ENCODE measurements around the gene WDR20. TPM values are rescaled to one million over a fixed set of nuclear protein-coding genes. Genes with fewer than 3 reads are reported as not detected.

WDR20 gene
- polyA plus RNA-seq, 1 donor (not counting 4 experiments of a cell fraction or from before 2014, with no cell fraction given): 24.5 TPM

DNA sequence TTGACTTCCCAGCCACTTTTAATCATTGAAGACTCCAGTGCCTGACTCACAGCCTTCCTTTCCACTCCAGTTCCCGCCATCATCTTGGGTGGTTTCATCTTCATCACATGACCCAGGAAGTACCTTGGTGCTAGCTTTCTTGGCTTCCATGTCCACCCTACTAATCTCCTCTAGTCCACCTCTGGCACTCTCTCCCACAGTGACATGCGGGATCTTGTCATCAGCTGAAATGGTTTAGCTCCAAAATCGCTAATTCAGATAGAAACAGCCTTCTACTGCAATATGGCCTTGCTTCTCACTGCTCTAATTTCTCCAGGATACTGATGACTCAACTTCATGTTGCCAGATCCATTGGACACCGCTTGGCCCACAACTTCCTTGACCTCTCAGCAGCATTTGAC, 24.5 kb downstream of the WDR20 start:
- dilution Hi-C loops (cut with MboI; ENCODE audit: extremely low pct_ligation_motif_present, low sequenced_read_pairs): no loop called here
- no peak overlapping the region for H3K4me2 ChIP-seq (ENCODE audit: control insufficient read depth, extremely low read depth, insufficient read depth, low read depth, low read length)
- H3K9ac ChIP-seq (ENCODE audit: control insufficient read depth, extremely low read depth, insufficient read depth, low read length): no peak overlapping the region
- H2AFZ ChIP-seq (ENCODE audit: control insufficient read depth, low read length): no peak overlapping the region
- peaks cover 84% of the 10 kb centered on the region for H3K79me2 ChIP-seq (ENCODE audit: control insufficient read depth, insufficient read depth, low read length)
- TF ChIP-seq, protein P1, sequence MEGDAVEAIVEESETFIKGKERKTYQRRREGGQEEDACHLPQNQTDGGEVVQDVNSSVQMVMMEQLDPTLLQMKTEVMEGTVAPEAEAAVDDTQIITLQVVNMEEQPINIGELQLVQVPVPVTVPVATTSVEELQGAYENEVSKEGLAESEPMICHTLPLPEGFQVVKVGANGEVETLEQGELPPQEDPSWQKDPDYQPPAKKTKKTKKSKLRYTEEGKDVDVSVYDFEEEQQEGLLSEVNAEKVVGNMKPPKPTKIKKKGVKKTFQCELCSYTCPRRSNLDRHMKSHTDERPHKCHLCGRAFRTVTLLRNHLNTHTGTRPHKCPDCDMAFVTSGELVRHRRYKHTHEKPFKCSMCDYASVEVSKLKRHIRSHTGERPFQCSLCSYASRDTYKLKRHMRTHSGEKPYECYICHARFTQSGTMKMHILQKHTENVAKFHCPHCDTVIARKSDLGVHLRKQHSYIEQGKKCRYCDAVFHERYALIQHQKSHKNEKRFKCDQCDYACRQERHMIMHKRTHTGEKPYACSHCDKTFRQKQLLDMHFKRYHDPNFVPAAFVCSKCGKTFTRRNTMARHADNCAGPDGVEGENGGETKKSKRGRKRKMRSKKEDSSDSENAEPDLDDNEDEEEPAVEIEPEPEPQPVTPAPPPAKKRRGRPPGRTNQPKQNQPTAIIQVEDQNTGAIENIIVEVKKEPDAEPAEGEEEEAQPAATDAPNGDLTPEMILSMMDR (optimal IDR thresholded peaks at IDR 0.05 in 1 of 3, IDR thresholded peaks at IDR 0.05 in 1 of 3, conservative IDR thresholded peaks at IDR 0.05 in 1 of 3; ENCODE audit: extremely low read depth in 1 of 3, insufficient read depth in 2 of 3, low read length in 3 of 3): no peak
- H3K4me1 ChIP-seq (ENCODE audit: control insufficient read depth, extremely low read depth, insufficient read depth, low read length): peaks cover 2% of the 10 kb centered on the region
- DNase-seq (ENCODE audit: low read depth, low spot score) (no peak), FAIRE-seq (peak; percentile 32)
- H3K27me3 ChIP-seq (ENCODE audit: control insufficient read depth, extremely low read depth, insufficient read depth, low read length): no peaks in the 10 kb centered on the region
- H3K9me3 ChIP-seq (ENCODE audit: control insufficient read depth, low read depth, low read length): no peaks in the 10 kb centered on the region
- peaks cover 5% of the 10 kb centered on the region for H3K9me1 ChIP-seq (ENCODE audit: control insufficient read depth, extremely low read depth, insufficient read depth, low read length)
- H3K27ac ChIP-seq (ENCODE audit: control insufficient read depth, insufficient read depth, low read length): no peak overlapping the region
- no peak overlapping the region for H3K4me3 ChIP-seq (ENCODE audit: control insufficient read depth in 2 of 3, extremely low read depth in 1 of 3, insufficient read depth in 2 of 3, low read depth in 1 of 3, low read length in 3 of 3)
- H4K20me1 ChIP-seq (ENCODE audit: control insufficient read depth, extremely low read depth, insufficient read depth, low read length): peaks cover 8% of the 10 kb centered on the region
- peaks cover 5 to 7% of the 10 kb centered on the region in 2 experiments for H3K36me3 ChIP-seq (ENCODE audit: control insufficient read depth in 2 of 2, extremely low read depth in 1 of 2, insufficient read depth in 2 of 2, low read length in 2 of 2)

DNA sequence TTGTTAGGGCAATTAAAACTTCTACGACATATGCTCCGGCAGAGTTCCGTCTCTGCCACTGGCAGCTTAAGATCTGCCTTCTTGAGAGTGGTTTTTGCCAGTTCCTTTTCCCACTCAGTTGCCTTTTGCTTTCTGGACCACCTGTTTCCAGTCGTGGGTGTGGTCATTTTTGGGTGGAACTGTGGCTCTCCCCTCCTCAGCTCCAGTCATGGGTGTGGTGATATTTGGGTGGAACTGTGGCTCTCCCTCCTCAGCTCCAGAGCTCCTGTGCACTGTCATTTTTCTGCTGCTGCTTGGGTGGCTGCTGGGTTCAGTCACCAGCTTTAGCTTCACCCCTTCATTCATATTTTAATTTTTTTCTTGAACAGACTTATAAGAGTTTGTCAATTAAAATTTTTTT, 25.3 kb downstream of the WDR20 start:
- Histone ChIP-seq H3K9me3 (ENCODE audit: control insufficient read depth, low read depth, low read length) (no peaks in the 10 kb centered on the region), H3K4me1 (ENCODE audit: control insufficient read depth, extremely low read depth, insufficient read depth, low read length) (peaks cover 2% of the 10 kb centered on the region), H3K27ac (ENCODE audit: control insufficient read depth, insufficient read depth, low read length) (no peak overlapping the region), H3K79me2 (ENCODE audit: control insufficient read depth, insufficient read depth, low read length) (peaks cover 84% of the 10 kb centered on the region), H3K27me3 (ENCODE audit: control insufficient read depth, extremely low read depth, insufficient read depth, low read length) (no peaks in the 10 kb centered on the region), H2AFZ (ENCODE audit: control insufficient read depth, low read length) (no peak overlapping the region), H3K36me3 (ENCODE audit: control insufficient read depth in 2 of 2, extremely low read depth in 1 of 2, insufficient read depth in 2 of 2, low read length in 2 of 2) (peaks cover 5 to 7% of the 10 kb centered on the region in 2 experiments), H3K9ac (ENCODE audit: control insufficient read depth, extremely low read depth, insufficient read depth, low read length) (no peak overlapping the region), H3K4me3 (ENCODE audit: control insufficient read depth in 2 of 3, extremely low read depth in 1 of 3, insufficient read depth in 2 of 3, low read depth in 1 of 3, low read length in 3 of 3) (no peak overlapping the region), H4K20me1 (ENCODE audit: control insufficient read depth, extremely low read depth, insufficient read depth, low read length) (peaks cover 8% of the 10 kb centered on the region), H3K4me2 (ENCODE audit: control insufficient read depth, extremely low read depth, insufficient read depth, low read depth, low read length) (no peak overlapping the region), H3K9me1 (ENCODE audit: control insufficient read depth, extremely low read depth, insufficient read depth, low read length) (peaks cover 5% of the 10 kb centered on the region)
- FAIRE-seq (no peak), DNase-seq (ENCODE audit: low read depth, low spot score) (no peak)
- TF ChIP-seq EZH2 (IDR thresholded peaks at IDR 0.05; ENCODE audit: low read length): no peak
- TF ChIP-seq, protein P1 (optimal IDR thresholded peaks at IDR 0.05 in 1 of 3, IDR thresholded peaks at IDR 0.05 in 1 of 3, conservative IDR thresholded peaks at IDR 0.05 in 1 of 3; ENCODE audit: extremely low read depth in 1 of 3, insufficient read depth in 2 of 3, low read length in 3 of 3): no peak
- dilution Hi-C loops (cut with MboI; ENCODE audit: extremely low pct_ligation_motif_present, low sequenced_read_pairs): no loop called here
